ENCODE results near the gene TTC3.
"Not testable (repeated sequence)": the region's sequence is repeated elsewhere in the genome, so short reads cannot be mapped to it uniquely, and the experiment has no call there.

Gene TTC3

GRCh38 chr21:37100316-37100715, 27.3 kb downstream of the TTC3 start:
- no peak for DNase-seq

- DNase-seq: no peak
Measured at GRCh38 chr21:37101384-37101783, 28.3 kb downstream of the TTC3 start.

- not testable (repeated sequence) for DNase-seq
Measured at GRCh38 chr21:37102746-37103145, 29.7 kb downstream of the TTC3 start.

- no peak for DNase-seq
Measured at GRCh38 chr21:37106998-37107397, 33.9 kb downstream of the TTC3 start.

GRCh38 chr21:37111029-37111428, 38.0 kb downstream of the TTC3 start:
- not testable (repeated sequence) for DNase-seq

GRCh38 chr21:37114301-37114700, 41.2 kb downstream of the TTC3 start:
- not testable (repeated sequence) for DNase-seq

GRCh38 chr21:37116459-37116858, 43.4 kb downstream of the TTC3 start:
- DNase-seq: not testable (repeated sequence)

- DNase-seq: no peak
Measured at GRCh38 chr21:37117204-37117603, 44.1 kb downstream of the TTC3 start.

GRCh38 chr21:37118187-37118826, 45.3 kb downstream of the TTC3 start:
- no peak for DNase-seq

GRCh38 chr21:37119421-37120218, 46.6 kb downstream of the TTC3 start:
- DNase-seq: peak; percentile 7

- DNase-seq: no peak
Measured at GRCh38 chr21:37128076-37128475, 55.0 kb downstream of the TTC3 start.

GRCh38 chr21:37130971-37131370, 57.9 kb downstream of the TTC3 start:
- no peak for DNase-seq

GRCh38 chr21:37136261-37136660, 63.2 kb downstream of the TTC3 start:
- DNase-seq: no peak

GRCh38 chr21:37136744-37137143, 63.7 kb downstream of the TTC3 start:
- DNase-seq: no peak

- DNase-seq: no peak
Measured at GRCh38 chr21:37139154-37139553, 66.1 kb downstream of the TTC3 start.

- no peak for DNase-seq
Measured at GRCh38 chr21:37139902-37140301, 66.8 kb downstream of the TTC3 start.

- not testable (repeated sequence) for DNase-seq
Measured at GRCh38 chr21:37143392-37143791, 70.3 kb downstream of the TTC3 start.

GRCh38 chr21:37145635-37146111, 72.6 kb downstream of the TTC3 start:
- DNase-seq: peak; percentile 72

- DNase-seq: no peak
Measured at GRCh38 chr21:37146320-37147235, 73.5 kb downstream of the TTC3 start.

GRCh38 chr21:37149411-37149810, 76.4 kb downstream of the TTC3 start:
- no peak for DNase-seq

GRCh38 chr21:37153196-37153934, 80.3 kb downstream of the TTC3 start:
- no peak for DNase-seq

- no peak for DNase-seq
Measured at GRCh38 chr21:37153935-37154350, 80.9 kb downstream of the TTC3 start.
